Lower leg skin (tissue), 4 donors: ENCODE data around the gene SYCP3. TPM values are rescaled to one million over a fixed set of nuclear protein-coding genes. Genes with fewer than 3 reads are reported as not detected.

Source experiments
- DNase-seq, 2 donors: peaks; one replicate each; pipeline ENCODE4 v3.0.0-alpha.2; 2019; ENCODE audit warnings: low spot score in 2 of 2
- H3K4me3 ChIP-seq: fragments of 200-600 bp; sonication (generic); 2 replicates; pipeline ENCODE4 v1.5.1; 2017; ENCODE audit warnings: mild to moderate bottlenecking, low read depth; ENCODE audit not compliant: poor library complexity, severe bottlenecking
- CTCF ChIP-seq, 3 donors: fragments of 450-650 bp; IDR thresholded peaks; one replicate each; pipeline ENCODE4 v1.5.1; 2016; ENCODE audit warnings: antibody characterized with exemption in 3 of 3, mild to moderate bottlenecking in 3 of 3, moderate library complexity in 2 of 3
- POLR2A ChIP-seq, 2 donors: fragments of 450-650 bp; IDR thresholded peaks; one replicate each; pipeline ENCODE4 v1.6.1; 2016 to 2017; ENCODE audit warnings: antibody characterized with exemption in 2 of 2, mild to moderate bottlenecking in 1 of 2, moderate library complexity in 1 of 2
- WGBS, 2 donors: methylation state at CpG; one replicate each; pipeline ENCODE4 v1.1.5; 2018; 5-methylcytosine and 5-hydroxymethylcytosine counted together
- intact Hi-C: fragments of 100-400 bp; cut with DNase I; formaldehyde crosslinking; loops from one replicate; pipeline ENCODE4 v1.15.0; 2023; ENCODE audit warnings: low total_unique reads
- total RNA-seq, 4 donors: library from RNA; depleted of rRNA; stranded (reverse); fragments of >200 nt; gene quantifications; one replicate each; pipeline ENCODE4 v1.1.0, GENCODE V29; 2016

Gene SYCP3
- total RNA-seq, 4 donors from 2014 or later, result 0.58 TPM; not detected in 3

- intact Hi-C loops, result no loop called here
- 80 to 84% methylated on average over 4 of the region's 4 CpGs for WGBS, 2 donors
- DNase-seq, result no peak
- TF ChIP-seq CTCF (IDR thresholded peaks at IDR 0.05) (no peak), POLR2A (IDR thresholded peaks at IDR 0.05) (no peak)
- no peak overlapping the region for H3K4me3 ChIP-seq
Observed at GRCh38 chr12:101761781-101762180, 22.5 kb upstream of the SYCP3 start.

- intact Hi-C loops, result no loop called here
- DNase-seq, result no peak
- WGBS, 2 donors, result 43 to 65% methylated on average over 5 of the region's 5 CpGs
- TF ChIP-seq POLR2A (IDR thresholded peaks at IDR 0.05), result no peak
- H3K4me3 ChIP-seq, result no peak overlapping the region
Observed at GRCh38 chr12:101761350-101761749, 22.1 kb upstream of the SYCP3 start.

GRCh38 chr12:101759396-101760047 lies 20.3 kb upstream of the SYCP3 start:
- WGBS, 2 donors, result 57 to 62% methylated on average over 5 of the region's 5 CpGs
- no peak overlapping the region for H3K4me3 ChIP-seq
- intact Hi-C loops, result no loop called here
- DNase-seq, result no peak
- TF ChIP-seq CTCF (IDR thresholded peaks at IDR 0.05) (no peak), POLR2A (IDR thresholded peaks at IDR 0.05) (no peak)

GRCh38 chr12:101750152-101750551 lies 10.9 kb upstream of the SYCP3 start:
- no peak for DNase-seq
- H3K4me3 ChIP-seq, result no peak overlapping the region
- intact Hi-C loops, result no loop called here
- TF ChIP-seq CTCF (IDR thresholded peaks at IDR 0.05) (no peak), POLR2A (IDR thresholded peaks at IDR 0.05) (no peak)
- 88% methylated on average over 4 of the region's 4 CpGs for WGBS, 2 donors

GRCh38 chr12:101749657-101750056 lies 10.4 kb upstream of the SYCP3 start:
- no peak for TF ChIP-seq CTCF (IDR thresholded peaks at IDR 0.05)
- no peak for TF ChIP-seq POLR2A (IDR thresholded peaks at IDR 0.05)
- no peak for DNase-seq
- 93 to 95% methylated on average over 4 of the region's 4 CpGs for WGBS, 2 donors
- intact Hi-C loops, result no loop called here
- no peak overlapping the region for H3K4me3 ChIP-seq

GRCh38 chr12:101748907-101749306 lies 9.6 kb upstream of the SYCP3 start:
- DNase-seq, result no peak
- WGBS, 2 donors, result 92 to 100% methylated on average over 1 of the region's 1 CpG
- intact Hi-C loops, result no loop called here
- no peak for TF ChIP-seq POLR2A (IDR thresholded peaks at IDR 0.05)
- no peak for TF ChIP-seq CTCF (IDR thresholded peaks at IDR 0.05)
- no peak overlapping the region for H3K4me3 ChIP-seq
